OCI-LY1 (cell line): Measurements from ENCODE around the gene RNF111.

Source experiments
- H2AFZ ChIP-seq: fragments of 200-600 bp; sonication (generic), shearing (Covaris generic); 2 replicates; pipeline ENCODE4 v1.6.0; 2014; ENCODE audit warnings: antibody characterized with exemption, mild to moderate bottlenecking, low read length
- H3F3A ChIP-seq: fragments of 200-600 bp; sonication (generic), shearing (Covaris generic); 2 replicates; pipeline ENCODE4 v1.6.0; 2014; ENCODE audit warnings: mild to moderate bottlenecking, antibody characterized with exemption, low read length, moderate library complexity; ENCODE audit not compliant: insufficient read depth
- H3K27ac ChIP-seq: fragments of 200-600 bp; sonication (generic); 2 replicates; pipeline ENCODE4 v1.5.1; 2014; ENCODE audit warnings: low read length, mixed run types, mild to moderate bottlenecking, low read depth; ENCODE audit not compliant: poor library complexity, severe bottlenecking
- H3K27me3 ChIP-seq: fragments of 200-600 bp; sonication (generic); 2 replicates; pipeline ENCODE4 v1.6.0; 2014; ENCODE audit warnings: antibody characterized with exemption, mild to moderate bottlenecking, low read length, moderate library complexity; ENCODE audit not compliant: insufficient read depth
- H3K36me3 ChIP-seq: fragments of 200-600 bp; sonication (generic); 2 replicates; pipeline ENCODE4 v1.6.1; 2014; ENCODE audit warnings: mild to moderate bottlenecking, antibody characterized with exemption, low read length, moderate library complexity, mixed read lengths; ENCODE audit not compliant: insufficient read depth
- H3K4me1 ChIP-seq: fragments of 200-600 bp; sonication (generic); 2 replicates; pipeline ENCODE4 v1.5.1; 2014; ENCODE audit warnings: mild to moderate bottlenecking, low read length, moderate library complexity; ENCODE audit not compliant: insufficient read depth, severe bottlenecking
- H3K4me2 ChIP-seq: fragments of 200-600 bp; sonication (generic), shearing (Covaris generic); 2 replicates; pipeline ENCODE4 v1.6.1; 2014; ENCODE audit warnings: low read length
- H3K4me3 ChIP-seq: fragments of 200-600 bp; sonication (generic); 2 replicates; pipeline ENCODE4 v1.5.1; 2014; ENCODE audit warnings: low read length, low read depth, mild to moderate bottlenecking, mixed read lengths; ENCODE audit not compliant: poor library complexity, severe bottlenecking
- H3K79me2 ChIP-seq: fragments of 200-600 bp; shearing (Covaris generic); 2 replicates; pipeline ENCODE4 v1.6.1; 2016; ENCODE audit warnings: mixed run types, low read length, mixed read lengths; ENCODE audit not compliant: insufficient read depth
- H3K9ac ChIP-seq: fragments of 200-600 bp; sonication (generic), shearing (Covaris generic); 2 replicates; pipeline ENCODE4 v1.6.1; 2014; ENCODE audit warnings: mild to moderate bottlenecking, low read length, mixed read lengths
- H3K9me2 ChIP-seq: fragments of 200-600 bp; sonication (generic), shearing (Covaris generic); 2 replicates; pipeline ENCODE4 v1.6.1; 2014; ENCODE audit warnings: low read depth, mild to moderate bottlenecking, low read length, mixed read lengths
- H3K9me3 ChIP-seq: fragments of 200-600 bp; shearing (Covaris generic); 2 replicates; pipeline ENCODE4 v1.6.1; 2014; ENCODE audit warnings: low read length, mixed read lengths
- H4K20me1 ChIP-seq: fragments of 200-600 bp; sonication (generic), shearing (Covaris generic); 2 replicates; pipeline ENCODE4 v1.6.0; 2016; ENCODE audit warnings: mild to moderate bottlenecking, low read length; ENCODE audit not compliant: insufficient read depth
- EZH2 ChIP-seq: fragments of 200-600 bp; sonication (generic), shearing (Covaris generic); IDR thresholded peaks from 2 replicates; pipeline ENCODE4 v1.8.0; 2017; ENCODE audit warnings: borderline replicate concordance, mixed run types, mild to moderate bottlenecking, antibody characterized with exemption, low read length, moderate library complexity, mixed read lengths
- TF ChIP-seq, protein P1 (sequence below): fragments of 200-600 bp; sonication (generic), shearing (Covaris generic); IDR thresholded peaks from 2 replicates; pipeline ENCODE4 v1.5.1; 2017; ENCODE audit warnings: mild to moderate bottlenecking, antibody characterized with exemption, low read length, moderate library complexity, mixed read lengths

Gene RNF111

DNA sequence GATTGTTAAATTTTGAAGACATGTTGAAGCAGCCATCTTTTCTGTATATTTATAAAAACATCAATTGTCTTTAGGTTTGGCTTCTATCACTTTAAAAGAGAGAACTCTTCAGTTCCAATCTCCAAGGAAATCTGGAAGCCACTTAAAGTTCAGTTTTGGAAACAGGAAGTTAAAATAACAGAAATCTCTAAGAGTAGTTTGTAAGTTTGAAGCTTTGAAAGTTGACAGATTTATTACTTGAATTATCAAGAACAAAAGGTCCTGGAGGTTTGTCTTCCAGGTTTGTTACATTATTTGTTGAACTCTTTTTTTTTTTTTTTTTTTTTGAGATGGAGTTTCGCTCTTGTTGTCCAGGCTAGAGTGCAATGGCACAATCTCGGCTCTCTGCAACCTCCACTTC is 30.0 kb downstream of the RNF111 start:
- Histone ChIP-seq H3K27me3 (no peaks in the 10 kb centered on the region), H3K4me2 (no peak overlapping the region), H3F3A (no peaks in the 10 kb centered on the region), H3K9me2 (no peaks in the 10 kb centered on the region), H4K20me1 (no peaks in the 10 kb centered on the region), H3K79me2 (peaks cover 53% of the 10 kb centered on the region), H3K9me3 (no peaks in the 10 kb centered on the region), H3K4me1 (peaks cover 16% of the 10 kb centered on the region), H3K27ac (no peak overlapping the region), H3K36me3 (peaks cover 29% of the 10 kb centered on the region), H3K9ac (no peak overlapping the region), H3K4me3 (no peak overlapping the region), H2AFZ (no peak overlapping the region)
- TF ChIP-seq, protein P1, sequence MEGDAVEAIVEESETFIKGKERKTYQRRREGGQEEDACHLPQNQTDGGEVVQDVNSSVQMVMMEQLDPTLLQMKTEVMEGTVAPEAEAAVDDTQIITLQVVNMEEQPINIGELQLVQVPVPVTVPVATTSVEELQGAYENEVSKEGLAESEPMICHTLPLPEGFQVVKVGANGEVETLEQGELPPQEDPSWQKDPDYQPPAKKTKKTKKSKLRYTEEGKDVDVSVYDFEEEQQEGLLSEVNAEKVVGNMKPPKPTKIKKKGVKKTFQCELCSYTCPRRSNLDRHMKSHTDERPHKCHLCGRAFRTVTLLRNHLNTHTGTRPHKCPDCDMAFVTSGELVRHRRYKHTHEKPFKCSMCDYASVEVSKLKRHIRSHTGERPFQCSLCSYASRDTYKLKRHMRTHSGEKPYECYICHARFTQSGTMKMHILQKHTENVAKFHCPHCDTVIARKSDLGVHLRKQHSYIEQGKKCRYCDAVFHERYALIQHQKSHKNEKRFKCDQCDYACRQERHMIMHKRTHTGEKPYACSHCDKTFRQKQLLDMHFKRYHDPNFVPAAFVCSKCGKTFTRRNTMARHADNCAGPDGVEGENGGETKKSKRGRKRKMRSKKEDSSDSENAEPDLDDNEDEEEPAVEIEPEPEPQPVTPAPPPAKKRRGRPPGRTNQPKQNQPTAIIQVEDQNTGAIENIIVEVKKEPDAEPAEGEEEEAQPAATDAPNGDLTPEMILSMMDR = no peak
- TF ChIP-seq EZH2 = no peak

DNA sequence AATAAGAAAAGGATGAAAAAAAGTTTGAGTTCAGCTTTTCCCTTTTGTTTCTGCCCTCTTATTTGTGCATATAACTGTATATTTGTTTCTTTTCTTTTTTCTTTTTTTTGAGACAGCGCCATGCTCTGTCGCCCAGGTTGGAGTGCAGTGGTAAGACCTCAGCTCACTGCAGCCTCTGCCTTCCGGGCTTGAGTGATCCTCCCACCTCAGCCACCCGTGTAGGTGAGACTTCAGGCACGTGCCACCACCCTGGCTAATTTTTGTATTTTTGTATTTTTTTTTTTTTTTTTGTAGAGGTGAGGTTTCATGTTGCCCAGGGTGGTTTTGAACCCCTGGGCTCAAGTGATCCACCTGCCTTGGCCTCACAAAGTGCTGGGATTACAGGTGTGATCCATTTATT is 31.4 kb downstream of the RNF111 start:
- TF ChIP-seq, protein P1 = peak; percentile 14; the same call in 1 of the 2 replicates
- no peak for TF ChIP-seq EZH2
- H3K36me3 ChIP-seq = peaks cover 29% of the 10 kb centered on the region
- no peaks in the 10 kb centered on the region for H3F3A ChIP-seq
- no peaks in the 10 kb centered on the region for H3K9me2 ChIP-seq
- H3K27ac ChIP-seq = peak overlapping the region; percentile 18
- no peak overlapping the region for H3K4me2 ChIP-seq
- H3K9me3 ChIP-seq = no peaks in the 10 kb centered on the region
- no peak overlapping the region for H3K4me3 ChIP-seq
- no peaks in the 10 kb centered on the region for H4K20me1 ChIP-seq
- peaks cover 48% of the 10 kb centered on the region for H3K79me2 ChIP-seq
- no peak overlapping the region for H3K9ac ChIP-seq
- peaks cover 16% of the 10 kb centered on the region for H3K4me1 ChIP-seq
- H2AFZ ChIP-seq = no peak overlapping the region
- no peaks in the 10 kb centered on the region for H3K27me3 ChIP-seq

DNA sequence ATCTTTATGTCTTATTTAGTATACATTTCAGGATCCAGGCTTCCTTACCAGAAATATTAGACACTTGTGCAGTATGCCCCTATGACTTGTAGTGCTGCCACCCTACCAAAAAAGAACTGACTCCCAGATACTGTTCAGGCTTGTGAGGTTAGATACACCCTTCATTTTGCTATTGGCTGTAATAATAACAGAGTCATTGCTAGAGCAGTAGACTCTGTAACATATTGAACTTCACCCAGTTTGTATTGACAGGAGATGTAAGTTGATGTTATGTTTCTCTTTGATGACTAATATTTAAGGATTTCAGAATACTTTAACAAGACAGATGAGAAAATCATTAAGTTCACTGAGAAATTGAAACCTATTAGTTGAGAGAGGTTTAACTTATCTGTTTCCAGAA is 32.9 kb downstream of the RNF111 start:
- no peaks in the 10 kb centered on the region for H4K20me1 ChIP-seq
- no peaks in the 10 kb centered on the region for H3K9me3 ChIP-seq
- H3K27me3 ChIP-seq = no peaks in the 10 kb centered on the region
- H3F3A ChIP-seq = no peaks in the 10 kb centered on the region
- H3K79me2 ChIP-seq = peaks cover 45% of the 10 kb centered on the region
- no peak overlapping the region for H2AFZ ChIP-seq
- no peaks in the 10 kb centered on the region for H3K9me2 ChIP-seq
- no peak overlapping the region for H3K27ac ChIP-seq
- peaks cover 35% of the 10 kb centered on the region for H3K36me3 ChIP-seq
- no peak overlapping the region for H3K4me2 ChIP-seq
- H3K4me3 ChIP-seq = no peak overlapping the region
- H3K4me1 ChIP-seq = peaks cover 16% of the 10 kb centered on the region
- TF ChIP-seq, protein P1 = no peak
- no peak for TF ChIP-seq EZH2
- no peak overlapping the region for H3K9ac ChIP-seq
